Neural cell (in vitro differentiated cells): ENCODE results near the gene PSMB7.

Source experiments
- CTCF ChIP-seq: fragments of 450-650 bp; IDR thresholded peaks from 2 replicates; pipeline ENCODE4 v1.5.1; 2014; ENCODE audit warnings: antibody characterized with exemption, mild to moderate bottlenecking, moderate library complexity; ENCODE audit not compliant: poor library complexity, severe bottlenecking
- EP300 ChIP-seq: fragments of 450-650 bp; conservative IDR thresholded peaks from 2 replicates; pipeline ENCODE4 v1.6.1; 2014; ENCODE audit warnings: antibody characterized with exemption, mild to moderate bottlenecking, moderate library complexity; ENCODE audit not compliant: poor library complexity, severe bottlenecking
- EZH2 ChIP-seq: fragments of 200-600, 300-800 bp; shearing (Covaris generic), sonication (generic); IDR thresholded peaks from 2 replicates; pipeline ENCODE4 v1.6.1; 2014; ENCODE audit warnings: antibody characterized with exemption, low read length, borderline replicate concordance, mild to moderate bottlenecking; ENCODE audit not compliant: insufficient read depth, poor library complexity, severe bottlenecking
- MXI1 ChIP-seq: fragments of 450-650 bp; conservative IDR thresholded peaks from 2 replicates; pipeline ENCODE4 v1.6.1; 2014; ENCODE audit warnings: antibody characterized with exemption, mild to moderate bottlenecking; ENCODE audit not compliant: poor library complexity, severe bottlenecking
- POLR2AphosphoS5 ChIP-seq: IDR thresholded peaks from 2 replicates; pipeline ENCODE4 v1.6.1; 2012
- RAD21 ChIP-seq: fragments of 450-650 bp; conservative IDR thresholded peaks from 2 replicates; pipeline ENCODE4 v1.6.1; 2014; ENCODE audit warnings: antibody characterized with exemption, mild to moderate bottlenecking, moderate library complexity
- TF ChIP-seq, protein P1 (sequence below): IDR thresholded peaks from 2 replicates; pipeline ENCODE4 v1.6.1; 2012; ENCODE audit warnings: borderline replicate concordance

DNA sequence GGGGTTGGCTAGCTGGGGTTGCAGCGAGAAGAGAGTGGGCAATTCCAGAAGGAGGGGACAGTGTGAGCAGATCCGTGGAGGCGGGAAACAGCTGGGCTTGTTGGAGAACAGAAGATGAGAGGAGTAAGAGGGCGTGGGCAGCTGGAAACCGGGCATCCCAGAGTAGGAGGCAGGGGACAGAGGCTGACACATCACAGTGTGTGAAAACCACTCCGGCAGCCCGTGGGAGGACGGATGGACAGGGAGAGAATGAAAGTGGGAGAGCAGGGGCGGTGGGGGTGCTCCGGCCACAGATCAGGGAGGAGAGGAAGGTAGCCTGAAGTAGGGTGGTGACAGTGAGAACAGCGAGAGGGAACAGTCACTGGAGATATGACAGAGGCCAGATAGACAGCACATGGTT, 8.3 kb upstream of the PSMB7 start:
- TF ChIP-seq CTCF (no peak), EP300 (no peak), POLR2AphosphoS5 (no peak), MXI1 (no peak), EZH2 (no peak), RAD21 (no peak)
- TF ChIP-seq, protein P1, sequence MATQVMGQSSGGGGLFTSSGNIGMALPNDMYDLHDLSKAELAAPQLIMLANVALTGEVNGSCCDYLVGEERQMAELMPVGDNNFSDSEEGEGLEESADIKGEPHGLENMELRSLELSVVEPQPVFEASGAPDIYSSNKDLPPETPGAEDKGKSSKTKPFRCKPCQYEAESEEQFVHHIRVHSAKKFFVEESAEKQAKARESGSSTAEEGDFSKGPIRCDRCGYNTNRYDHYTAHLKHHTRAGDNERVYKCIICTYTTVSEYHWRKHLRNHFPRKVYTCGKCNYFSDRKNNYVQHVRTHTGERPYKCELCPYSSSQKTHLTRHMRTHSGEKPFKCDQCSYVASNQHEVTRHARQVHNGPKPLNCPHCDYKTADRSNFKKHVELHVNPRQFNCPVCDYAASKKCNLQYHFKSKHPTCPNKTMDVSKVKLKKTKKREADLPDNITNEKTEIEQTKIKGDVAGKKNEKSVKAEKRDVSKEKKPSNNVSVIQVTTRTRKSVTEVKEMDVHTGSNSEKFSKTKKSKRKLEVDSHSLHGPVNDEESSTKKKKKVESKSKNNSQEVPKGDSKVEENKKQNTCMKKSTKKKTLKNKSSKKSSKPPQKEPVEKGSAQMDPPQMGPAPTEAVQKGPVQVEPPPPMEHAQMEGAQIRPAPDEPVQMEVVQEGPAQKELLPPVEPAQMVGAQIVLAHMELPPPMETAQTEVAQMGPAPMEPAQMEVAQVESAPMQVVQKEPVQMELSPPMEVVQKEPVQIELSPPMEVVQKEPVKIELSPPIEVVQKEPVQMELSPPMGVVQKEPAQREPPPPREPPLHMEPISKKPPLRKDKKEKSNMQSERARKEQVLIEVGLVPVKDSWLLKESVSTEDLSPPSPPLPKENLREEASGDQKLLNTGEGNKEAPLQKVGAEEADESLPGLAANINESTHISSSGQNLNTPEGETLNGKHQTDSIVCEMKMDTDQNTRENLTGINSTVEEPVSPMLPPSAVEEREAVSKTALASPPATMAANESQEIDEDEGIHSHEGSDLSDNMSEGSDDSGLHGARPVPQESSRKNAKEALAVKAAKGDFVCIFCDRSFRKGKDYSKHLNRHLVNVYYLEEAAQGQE: no peak
